ENCODE data around the gene SPACA9. TPM values are rescaled to one million over a fixed set of nuclear protein-coding genes. Genes with fewer than 3 reads are reported as not detected.

SPACA9 gene
- total RNA-seq, 4 donors from 2014 or later = 1.00 to 9.0 (median 1.7) TPM

- Histone ChIP-seq H3K27me3 (no peaks in the 10 kb centered on the region), H3K4me3 (no peak overlapping the region), H3K9me3 (no peaks in the 10 kb centered on the region), H3K36me3 (peaks cover 0 to 40% (median 20%) of the 10 kb centered on the region in 4 donors), H3K27ac (no peak overlapping the region), H3K4me1 (no peaks in the 10 kb centered on the region)
- in situ Hi-C loops (cut with MboI; ENCODE audit: low pct_ligation_motif_present in 1 of 4, low pct_unique_long_range_greater_than_20kb in 1 of 4, low sequenced_read_pairs in 3 of 4) (no loop called here), intact Hi-C loops (cut with DNase I; ENCODE audit: low total_unique reads) (loop anchor here (10.0 kb wide), 1 partner anchor 237 kb away; the partner anchor contains the start of gene DDX31)
- DNase-seq = peak; percentile 67
- TF ChIP-seq CTCF (IDR thresholded peaks at IDR 0.05) (peak; percentile 88 to 95 (median 91)), POLR2A (IDR thresholded peaks at IDR 0.05) (no peak)
- 48 to 92% methylated on average over 5 to 11 of the region's 11 CpGs for WGBS, 2 donors (ENCODE audit: low coverage in 1 of 2)
Observed at GRCh38 chr9:132901858-132902831, 23.4 kb downstream of the SPACA9 start.

- intact Hi-C loops (cut with DNase I; ENCODE audit: low total_unique reads) (loop anchor here (10.0 kb wide), 1 partner anchor 239 kb away; the partner anchor contains the start of gene DDX31), in situ Hi-C loops (cut with MboI; ENCODE audit: low pct_ligation_motif_present in 1 of 4, low pct_unique_long_range_greater_than_20kb in 1 of 4, low sequenced_read_pairs in 3 of 4) (no loop called here)
- DNase-seq = no peak
- H3K4me3 ChIP-seq = no peak overlapping the region
- no peaks in the 10 kb centered on the region for H3K4me1 ChIP-seq
- no peak overlapping the region for H3K27ac ChIP-seq
- H3K9me3 ChIP-seq = no peaks in the 10 kb centered on the region
- H3K36me3 ChIP-seq = peaks cover 0 to 31% (median 12%) of the 10 kb centered on the region in 4 donors
- TF ChIP-seq POLR2AphosphoS5 (IDR thresholded peaks at IDR 0.05) (no peak), EP300 (IDR thresholded peaks at IDR 0.05; ENCODE audit: low read depth) (no peak), CTCF (IDR thresholded peaks at IDR 0.05) (no peak), POLR2A (IDR thresholded peaks at IDR 0.05) (no peak)
- WGBS, 2 donors (ENCODE audit: low coverage in 1 of 2) = 84 to 92% methylated on average over 9 to 13 of the region's 13 CpGs
- H3K27me3 ChIP-seq = no peaks in the 10 kb centered on the region
Observed at GRCh38 chr9:132903574-132904492, 25.1 kb downstream of the SPACA9 start.

GRCh38 chr9:132905726-132906125, 27.0 kb downstream of the SPACA9 start:
- H3K4me3 ChIP-seq = no peak overlapping the region
- in situ Hi-C loops (cut with MboI; ENCODE audit: low pct_ligation_motif_present in 1 of 4, low pct_unique_long_range_greater_than_20kb in 1 of 4, low sequenced_read_pairs in 3 of 4) = no loop called here
- intact Hi-C loops (cut with DNase I; ENCODE audit: low total_unique reads) = loop anchor here (10.0 kb wide), 1 partner anchor 241 kb away; the partner anchor contains the start of gene DDX31

More at GRCh38 chr9:132905726-132906125, 27.0 kb downstream of the SPACA9 start:
- TF ChIP-seq CTCF (IDR thresholded peaks at IDR 0.05) (no peak), EP300 (IDR thresholded peaks at IDR 0.05; ENCODE audit: low read depth) (no peak), POLR2AphosphoS5 (IDR thresholded peaks at IDR 0.05) (no peak), POLR2A (IDR thresholded peaks at IDR 0.05) (no peak)
- Histone ChIP-seq H3K27ac (no peak overlapping the region), H3K36me3 (peaks cover 0 to 37% (median 10%) of the 10 kb centered on the region in 4 donors), H3K27me3 (no peaks in the 10 kb centered on the region), H3K9me3 (no peaks in the 10 kb centered on the region), H3K4me1 (no peaks in the 10 kb centered on the region)
- no peak for DNase-seq
- 96 to 100% methylated on average over 1 to 12 of the region's 12 CpGs for whole genome bisulfite sequencing, 2 donors (ENCODE audit: low coverage in 1 of 2)

Data from transverse colon (tissue), 4 donors.